GM12865 (cell line): Measurements from ENCODE around the gene HLA-DRB1.
A peak's percentile ranks its signal among the peaks of the same experiment; 100 is the strongest.

Experiments
- DNase-seq: peaks from one replicate; pipeline ENCODE4 v3.0.0; 2010; ENCODE audit warnings: low read depth
- H3K4me3 ChIP-seq: 2 replicates; pipeline ENCODE4 v1.5.1; 2011; ENCODE audit warnings: mild to moderate bottlenecking, low read depth, low read length, control low read depth
- TF ChIP-seq, protein P1 (sequence below): IDR thresholded peaks from 2 replicates; pipeline ENCODE4 v1.5.1; 2011; ENCODE audit warnings: low read length, control low read depth, low read depth, inconsistent platforms; ENCODE audit not compliant: insufficient read depth; ENCODE audit errors: missing control alignments

Gene HLA-DRB1

DNA sequence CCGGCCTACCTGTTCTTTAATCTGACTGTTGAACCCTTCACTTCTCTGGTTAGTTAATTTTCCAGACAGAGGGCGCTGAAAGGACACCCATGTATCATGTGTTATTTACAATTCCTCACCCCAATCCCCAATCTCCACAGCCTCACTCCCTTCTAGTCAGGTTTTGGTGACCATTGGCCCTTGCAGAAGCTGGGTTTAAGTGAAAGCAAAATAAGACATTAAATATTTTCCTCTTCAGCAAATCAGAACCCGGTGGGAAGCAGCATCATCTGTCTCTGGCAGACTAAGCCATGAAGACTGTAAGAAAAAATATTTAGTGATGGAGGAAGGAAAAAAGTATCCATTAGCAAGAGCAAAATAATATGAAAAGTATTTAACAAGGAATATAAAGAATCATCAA, 38.2 kb upstream of the HLA-DRB1 start:
- peak overlapping the region; percentile 55 for H3K4me3 ChIP-seq
- TF ChIP-seq, protein P1, sequence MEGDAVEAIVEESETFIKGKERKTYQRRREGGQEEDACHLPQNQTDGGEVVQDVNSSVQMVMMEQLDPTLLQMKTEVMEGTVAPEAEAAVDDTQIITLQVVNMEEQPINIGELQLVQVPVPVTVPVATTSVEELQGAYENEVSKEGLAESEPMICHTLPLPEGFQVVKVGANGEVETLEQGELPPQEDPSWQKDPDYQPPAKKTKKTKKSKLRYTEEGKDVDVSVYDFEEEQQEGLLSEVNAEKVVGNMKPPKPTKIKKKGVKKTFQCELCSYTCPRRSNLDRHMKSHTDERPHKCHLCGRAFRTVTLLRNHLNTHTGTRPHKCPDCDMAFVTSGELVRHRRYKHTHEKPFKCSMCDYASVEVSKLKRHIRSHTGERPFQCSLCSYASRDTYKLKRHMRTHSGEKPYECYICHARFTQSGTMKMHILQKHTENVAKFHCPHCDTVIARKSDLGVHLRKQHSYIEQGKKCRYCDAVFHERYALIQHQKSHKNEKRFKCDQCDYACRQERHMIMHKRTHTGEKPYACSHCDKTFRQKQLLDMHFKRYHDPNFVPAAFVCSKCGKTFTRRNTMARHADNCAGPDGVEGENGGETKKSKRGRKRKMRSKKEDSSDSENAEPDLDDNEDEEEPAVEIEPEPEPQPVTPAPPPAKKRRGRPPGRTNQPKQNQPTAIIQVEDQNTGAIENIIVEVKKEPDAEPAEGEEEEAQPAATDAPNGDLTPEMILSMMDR: no peak
- DNase-seq: peak; percentile 91

DNA sequence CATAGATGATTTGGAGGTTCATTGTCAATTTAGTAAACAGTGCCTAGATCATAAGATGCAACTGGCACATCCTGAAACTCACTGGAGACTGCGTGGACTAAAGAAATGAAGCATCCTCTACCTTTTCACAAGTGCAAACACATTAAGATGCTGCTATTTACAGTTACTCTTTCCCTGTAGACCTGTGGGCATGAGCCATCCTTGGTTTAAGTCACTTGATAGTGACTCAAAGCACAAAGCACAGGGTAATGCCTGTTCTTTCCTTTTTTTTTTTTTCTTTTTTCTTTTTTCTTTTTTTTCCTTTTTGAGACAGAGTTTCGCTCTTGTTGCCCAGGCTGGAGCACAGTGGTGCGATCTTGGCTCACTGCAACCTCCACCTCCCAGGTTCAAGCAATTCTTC, 37.6 kb upstream of the HLA-DRB1 start:
- TF ChIP-seq, protein P1: no peak
- DNase-seq: no peak
- H3K4me3 ChIP-seq: peak overlapping the region; percentile 27

DNA sequence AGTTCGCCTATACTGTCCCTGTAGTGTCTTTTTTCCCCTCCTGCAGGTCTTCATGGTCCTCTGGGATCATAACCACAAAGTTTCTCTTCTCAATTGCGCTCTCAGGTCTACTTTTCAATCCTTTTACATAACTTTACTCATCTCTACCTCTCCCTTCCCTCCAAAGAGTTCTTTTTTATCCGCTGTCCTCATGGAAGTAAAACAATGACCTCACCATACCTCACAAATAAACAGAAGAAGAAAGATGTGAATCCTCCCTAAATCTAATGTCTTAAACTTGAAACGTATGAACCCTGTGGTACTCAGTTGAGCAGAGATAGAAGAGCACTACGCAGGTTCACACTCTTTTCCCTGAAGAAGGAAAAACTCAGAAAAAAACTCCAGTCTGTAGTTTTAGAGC, 35.5 kb upstream of the HLA-DRB1 start:
- DNase-seq: no peak
- no peak overlapping the region for H3K4me3 ChIP-seq
- TF ChIP-seq, protein P1: no peak

DNA sequence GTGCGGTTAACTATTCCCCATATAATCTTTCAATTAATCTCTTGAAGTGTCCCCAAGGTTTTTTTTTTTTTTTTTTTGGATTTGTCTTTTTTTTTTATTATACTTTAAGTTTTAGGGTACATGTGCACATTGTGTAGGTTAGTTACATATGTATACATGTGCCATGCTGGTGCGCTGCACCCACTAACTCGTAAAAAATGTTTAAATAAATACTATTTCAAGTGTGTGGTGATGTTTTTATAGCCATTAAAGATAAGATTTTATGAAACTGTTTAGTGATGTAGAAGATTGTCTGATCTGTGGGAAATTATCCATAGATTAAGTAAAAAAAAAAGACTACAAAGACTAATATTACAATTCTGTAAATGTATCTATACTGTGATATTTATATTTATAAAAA, 34.9 kb upstream of the HLA-DRB1 start:
- TF ChIP-seq, protein P1: no peak
- no peak overlapping the region for H3K4me3 ChIP-seq

DNA sequence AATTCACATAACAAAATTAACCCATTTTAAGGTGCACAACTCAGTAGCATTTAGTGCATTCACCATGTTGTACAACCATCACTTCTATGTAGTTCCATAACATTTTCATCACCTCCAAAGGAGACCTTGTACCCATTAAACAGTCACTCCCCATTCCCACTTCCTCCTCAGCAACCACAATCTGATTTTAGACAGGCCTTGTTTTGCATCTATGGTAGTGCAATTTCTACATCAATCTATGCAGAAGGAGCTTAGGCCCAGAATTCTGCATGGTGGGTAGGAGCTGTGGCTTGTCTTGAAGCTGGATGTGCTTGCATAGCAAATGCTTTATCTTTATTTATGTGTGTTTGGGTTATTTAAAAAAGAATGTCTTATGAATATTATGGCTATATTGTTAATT, 34.0 kb upstream of the HLA-DRB1 start:
- TF ChIP-seq, protein P1: no peak
- peak overlapping the region; percentile 23; the same call in 1 of the 2 replicates for H3K4me3 ChIP-seq
- DNase-seq: peak; percentile 61

More for the DNA sequence above, 34.9 kb upstream of the HLA-DRB1 start:
- no peak for DNase-seq

DNA sequence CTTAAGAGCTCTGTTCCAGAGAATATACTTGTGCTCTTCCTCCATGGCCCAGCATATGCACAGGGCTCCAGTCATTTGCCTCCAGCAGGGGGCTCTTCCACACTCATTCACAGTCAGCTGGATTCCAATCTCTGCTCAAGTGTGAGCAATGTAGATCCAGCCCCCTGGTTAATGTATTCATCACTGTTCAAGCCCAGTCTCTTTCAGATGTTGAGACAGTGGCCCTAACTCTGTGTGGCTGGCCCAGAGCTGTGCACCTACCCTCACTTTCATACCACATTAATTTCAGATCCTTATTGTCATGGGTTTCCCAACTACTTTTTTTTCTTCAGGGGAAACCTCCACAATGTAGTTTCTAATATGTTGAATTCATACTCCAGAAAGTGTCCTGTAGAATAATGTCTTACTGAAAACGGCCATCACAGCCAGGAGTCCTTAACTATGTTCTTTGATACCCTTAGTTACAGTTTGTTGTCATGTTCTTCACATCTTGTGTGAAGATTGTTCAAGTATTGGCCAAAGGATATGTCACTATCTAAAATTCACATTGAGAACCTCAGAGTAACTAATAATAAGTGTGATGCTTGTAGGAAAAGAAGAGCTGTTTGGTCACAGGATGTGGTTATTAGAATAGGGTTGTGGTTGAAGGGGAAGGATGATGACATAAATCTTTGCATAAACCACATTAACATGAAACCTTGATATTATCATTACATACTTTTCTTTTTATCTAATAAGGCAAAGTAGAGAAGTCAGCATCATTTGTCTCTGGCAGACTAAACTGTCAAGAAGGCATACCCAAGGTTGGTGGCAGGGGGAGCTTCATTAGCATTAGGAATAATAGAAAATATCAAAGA, 33.1 kb upstream of the HLA-DRB1 start:
- peak overlapping the region; percentile 23 for H3K4me3 ChIP-seq
- DNase-seq: peak; percentile 94
- TF ChIP-seq, protein P1: peak; percentile 70
